ENCODE data around the gene FN3K. TPM values are rescaled to one million over a fixed set of nuclear protein-coding genes. Genes with fewer than 3 reads are reported as not detected.
"Not testable (repeated sequence)": the region's sequence is repeated elsewhere in the genome, so short reads cannot be mapped to it uniquely, and the experiment has no call there.

The FN3K gene
- total and polyA plus RNA-seq, 2 of the 4 experiments (the other 2 are of a cell fraction): 0.90 to 2.9 TPM

DNA sequence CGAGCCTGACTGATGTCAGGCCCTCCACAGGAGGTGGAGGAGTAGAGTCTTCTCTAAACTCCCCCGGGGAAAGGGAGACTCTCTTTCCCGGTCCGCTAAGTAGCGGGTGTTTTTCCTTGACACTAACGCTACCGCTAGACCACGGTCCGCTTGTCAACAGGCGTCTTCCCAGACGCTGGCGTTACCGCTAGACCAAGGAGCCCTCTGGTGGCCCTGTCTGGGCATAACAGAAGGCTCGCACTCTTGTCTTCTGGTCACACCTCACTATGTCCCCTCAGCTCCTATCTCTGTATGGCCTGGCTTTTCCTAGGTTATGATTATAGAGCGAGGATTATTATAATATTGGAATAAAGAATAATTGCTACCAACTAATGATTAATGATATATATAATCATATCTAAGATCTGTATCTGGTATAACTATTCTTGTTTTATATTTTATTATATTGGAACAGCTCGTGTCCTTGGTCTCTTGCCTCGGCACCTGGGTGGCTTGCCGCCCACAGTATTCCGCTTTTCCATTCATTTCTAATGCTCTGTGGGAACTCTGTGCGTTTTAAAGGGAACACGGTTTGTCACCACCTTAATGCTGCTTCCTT, 42.5 kb downstream of the FN3K start:
- Histone ChIP-seq H4K20me1 (ENCODE audit: insufficient read depth, low read length) (peaks cover 19% of the 10 kb centered on the region), H3K79me1 (ENCODE audit: low read depth in 1 of 2, low read length in 2 of 2) (peaks cover 3 to 39% of the 10 kb centered on the region in 2 experiments; a peak in 3 of 4 replicates)
- H3K4me1 ChIP-seq (ENCODE audit: control insufficient read depth, insufficient read depth, low read length); H3K56ac ChIP-seq (ENCODE audit: extremely low read depth, insufficient read depth, low read length); H3K9ac ChIP-seq (ENCODE audit: low read depth, low read length); H3K4ac ChIP-seq (ENCODE audit: low read depth, low read length); intact Hi-C loops (cut with micrococcal nuclease); H4K91ac ChIP-seq (ENCODE audit: insufficient read depth, low read depth, low read length); H3K23ac ChIP-seq (ENCODE audit: low read depth, low read length); H3K27me3 ChIP-seq (ENCODE audit: control insufficient read depth, insufficient read depth, low read length); H2AK9ac ChIP-seq (replicated peaks; ENCODE audit: low read depth, low read length, poor library complexity); H2BK20ac ChIP-seq (ENCODE audit: low read depth, low read length); H3K36me3 ChIP-seq (ENCODE audit: control insufficient read depth, insufficient read depth, low read length); DNase-seq; H2AK5ac ChIP-seq (ENCODE audit: low read depth, low read length); H3K27ac ChIP-seq (ENCODE audit: insufficient read depth, low read length); H3K14ac ChIP-seq (replicated peaks; ENCODE audit: low read depth, low read length); H2BK120ac ChIP-seq (ENCODE audit: low read depth, low read length); H2AFZ ChIP-seq (replicated peaks; ENCODE audit: low read length, poor library complexity); H2BK15ac ChIP-seq (ENCODE audit: low read depth, low read length); H3K4me3 ChIP-seq (ENCODE audit: insufficient read depth, low read depth, low read length); H2BK5ac ChIP-seq (ENCODE audit: low read depth, low read length, poor library complexity, severe bottlenecking); H3K9me3 ChIP-seq (ENCODE audit: control insufficient read depth, insufficient read depth, low read length); ATAC-seq (ENCODE audit: low read depth); H3K4me2 ChIP-seq (ENCODE audit: low read depth, low read length); CTCF ChIA-PET; H3K18ac ChIP-seq (ENCODE audit: low read depth, low read length); H4K8ac ChIP-seq (ENCODE audit: low read depth in 2 of 2, low read length in 2 of 2); dilution Hi-C loops (cut with HindIII; ENCODE audit: low sequenced_read_pairs, unreplicated experiment); H3K9me1 ChIP-seq (ENCODE audit: insufficient read depth, low read length); H4K5ac ChIP-seq (ENCODE audit: low read depth, low read length); BruUV-seq (replicated peaks); POLR2A ChIA-PET (ENCODE audit: unreplicated experiment): not testable (repeated sequence)
- TF ChIP-seq CTCF (conservative IDR thresholded peaks at IDR 0.05; ENCODE audit: low read depth, low read length): 0 out of 2 replicates have a peak, but pooled peaks have one; percentile 5
- in situ Hi-C loops (cut with MboI; ENCODE audit: low sequenced_read_pairs): loop anchor here (10.0 kb wide), 1 partner anchor 423 kb away; the partner anchor contains the start of gene TEX19
- no CpG with 5 or more reads among the region's 21 CpGs for WGBS, 2 experiments (ENCODE audit: extremely low coverage in 2 of 2, insufficient read length in 1 of 2)
